Measurements from ENCODE around the gene ALPP.
"Not testable (repeated sequence)": the region's sequence is repeated elsewhere in the genome, so short reads cannot be mapped to it uniquely, and the experiment has no call there.

Gene ALPP

DNA sequence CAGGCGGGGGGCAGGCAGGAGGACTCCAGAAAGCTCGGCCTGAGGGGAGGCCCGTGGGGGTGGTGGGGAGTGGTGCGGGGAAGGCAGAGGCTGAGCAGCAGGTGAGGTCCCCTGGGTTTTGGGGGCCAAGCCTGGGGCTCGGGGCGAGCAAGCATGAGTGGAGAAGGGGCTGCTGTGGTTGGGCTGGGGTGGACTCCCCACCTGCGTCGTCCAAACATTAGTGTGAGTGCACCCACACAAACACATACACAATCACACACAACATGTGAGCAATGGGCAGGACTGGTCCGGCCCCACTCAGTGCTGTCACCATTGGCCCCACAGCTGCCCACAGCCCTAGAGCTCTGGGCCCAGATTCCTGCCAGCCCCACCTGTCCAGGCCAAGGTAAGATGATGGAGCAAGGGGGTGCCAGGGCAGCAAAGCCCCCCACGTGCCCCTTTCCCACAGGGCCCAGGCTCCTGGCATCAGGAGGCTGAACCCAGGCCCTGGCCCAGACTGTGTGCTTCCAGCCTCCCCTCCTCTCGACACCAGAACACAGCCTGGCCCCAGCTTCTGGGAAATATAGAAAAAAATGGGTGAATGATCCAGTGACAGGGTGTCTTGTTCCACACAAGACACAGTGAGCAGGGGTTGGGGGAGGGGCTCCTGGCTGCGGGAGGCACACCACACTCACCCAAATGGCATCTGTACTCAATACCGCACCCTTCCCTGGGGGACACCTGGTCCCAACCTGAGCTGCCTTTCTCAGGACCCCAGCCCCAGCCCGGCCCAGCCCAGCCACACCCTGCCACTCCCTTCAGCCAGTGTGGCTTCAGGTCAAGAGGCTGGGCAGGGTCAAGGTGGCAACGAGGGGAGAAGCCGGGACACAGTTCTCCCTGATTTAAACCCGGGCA lies 463 bp upstream of the ALPP start:
- no peak overlapping the region for H3K4me3 Mint-ChIP-seq
- H3K36me3 Mint-ChIP-seq (ENCODE audit: low read depth) = no peaks in the 10 kb centered on the region
- H3K9me3 Mint-ChIP-seq = no peaks in the 10 kb centered on the region
- no peak overlapping the region for H3K27ac Mint-ChIP-seq
- H3K4me1 Mint-ChIP-seq (ENCODE audit: low read depth) = no peaks in the 10 kb centered on the region
- peaks cover 5% of the 10 kb centered on the region for H3K27me3 Mint-ChIP-seq (ENCODE audit: low read depth)

DNA sequence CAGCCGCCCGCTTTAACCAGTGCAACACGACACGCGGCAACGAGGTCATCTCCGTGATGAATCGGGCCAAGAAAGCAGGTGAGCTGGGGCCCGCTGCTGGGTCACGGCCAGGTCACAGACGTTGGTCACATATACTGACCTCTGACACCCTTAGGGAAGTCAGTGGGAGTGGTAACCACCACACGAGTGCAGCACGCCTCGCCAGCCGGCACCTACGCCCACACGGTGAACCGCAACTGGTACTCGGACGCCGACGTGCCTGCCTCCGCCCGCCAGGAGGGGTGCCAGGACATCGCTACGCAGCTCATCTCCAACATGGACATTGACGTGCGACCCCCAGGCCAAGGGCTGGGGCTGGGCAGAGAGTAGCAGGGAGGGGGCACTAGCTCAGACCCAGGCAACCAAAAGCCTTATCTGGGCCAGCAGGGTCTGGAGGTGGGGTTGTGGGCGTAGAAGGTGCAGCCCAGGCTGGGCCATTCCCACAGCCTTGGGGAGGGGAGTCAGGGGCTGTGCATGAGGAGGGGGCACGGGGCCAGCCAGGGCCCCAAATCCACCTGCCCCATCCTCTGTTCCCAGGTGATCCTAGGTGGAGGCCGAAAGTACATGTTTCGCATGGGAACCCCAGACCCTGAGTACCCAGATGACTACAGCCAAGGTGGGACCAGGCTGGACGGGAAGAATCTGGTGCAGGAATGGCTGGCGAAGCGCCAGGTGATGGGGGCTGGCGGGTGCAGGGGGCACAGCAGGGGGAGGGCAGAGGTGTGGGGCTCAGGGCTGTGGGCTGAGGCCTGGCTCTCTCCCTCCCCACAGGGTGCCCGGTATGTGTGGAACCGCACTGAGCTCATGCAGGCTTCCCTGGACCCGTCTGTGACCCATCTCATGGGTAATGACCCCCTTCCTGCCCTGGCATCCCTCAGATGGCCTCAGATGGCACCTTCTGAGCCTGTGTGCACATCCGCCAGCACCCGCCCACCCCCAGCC lies 1.3 kb downstream of the ALPP start:
- peaks cover 23% of the 10 kb centered on the region for H3K27me3 Mint-ChIP-seq (ENCODE audit: low read depth)

DNA sequence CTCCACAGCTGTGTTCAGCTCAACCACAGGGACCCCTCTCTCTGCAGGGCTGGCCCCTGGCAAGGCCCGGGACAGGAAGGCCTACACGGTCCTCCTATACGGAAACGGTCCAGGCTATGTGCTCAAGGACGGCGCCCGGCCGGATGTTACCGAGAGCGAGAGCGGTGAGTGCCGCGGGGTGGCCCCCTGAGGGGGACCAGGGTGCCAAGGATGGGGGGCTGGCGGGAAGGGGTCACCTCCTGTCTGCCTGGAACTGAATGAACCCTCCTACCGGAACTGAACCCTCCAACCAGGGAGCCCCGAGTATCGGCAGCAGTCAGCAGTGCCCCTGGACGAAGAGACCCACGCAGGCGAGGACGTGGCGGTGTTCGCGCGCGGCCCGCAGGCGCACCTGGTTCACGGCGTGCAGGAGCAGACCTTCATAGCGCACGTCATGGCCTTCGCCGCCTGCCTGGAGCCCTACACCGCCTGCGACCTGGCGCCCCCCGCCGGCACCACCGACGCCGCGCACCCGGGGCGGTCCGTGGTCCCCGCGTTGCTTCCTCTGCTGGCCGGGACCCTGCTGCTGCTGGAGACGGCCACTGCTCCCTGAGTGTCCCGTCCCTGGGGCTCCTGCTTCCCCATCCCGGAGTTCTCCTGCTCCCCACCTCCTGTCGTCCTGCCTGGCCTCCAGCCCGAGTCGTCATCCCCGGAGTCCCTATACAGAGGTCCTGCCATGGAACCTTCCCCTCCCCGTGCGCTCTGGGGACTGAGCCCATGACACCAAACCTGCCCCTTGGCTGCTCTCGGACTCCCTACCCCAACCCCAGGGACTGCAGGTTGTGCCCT lies 2.9 kb downstream of the ALPP start:
- peaks cover 38% of the 10 kb centered on the region for H3K27me3 Mint-ChIP-seq (ENCODE audit: low read depth)
- not testable (repeated sequence) for H3K27ac Mint-ChIP-seq; H3K36me3 Mint-ChIP-seq (ENCODE audit: low read depth); H3K4me1 Mint-ChIP-seq (ENCODE audit: low read depth); H3K9me3 Mint-ChIP-seq; H3K4me3 Mint-ChIP-seq

More for the DNA sequence above, 1.3 kb downstream of the ALPP start:
- H3K36me3 Mint-ChIP-seq (ENCODE audit: low read depth); H3K4me3 Mint-ChIP-seq; H3K9me3 Mint-ChIP-seq; H3K4me1 Mint-ChIP-seq (ENCODE audit: low read depth); H3K27ac Mint-ChIP-seq: not testable (repeated sequence)

DNA sequence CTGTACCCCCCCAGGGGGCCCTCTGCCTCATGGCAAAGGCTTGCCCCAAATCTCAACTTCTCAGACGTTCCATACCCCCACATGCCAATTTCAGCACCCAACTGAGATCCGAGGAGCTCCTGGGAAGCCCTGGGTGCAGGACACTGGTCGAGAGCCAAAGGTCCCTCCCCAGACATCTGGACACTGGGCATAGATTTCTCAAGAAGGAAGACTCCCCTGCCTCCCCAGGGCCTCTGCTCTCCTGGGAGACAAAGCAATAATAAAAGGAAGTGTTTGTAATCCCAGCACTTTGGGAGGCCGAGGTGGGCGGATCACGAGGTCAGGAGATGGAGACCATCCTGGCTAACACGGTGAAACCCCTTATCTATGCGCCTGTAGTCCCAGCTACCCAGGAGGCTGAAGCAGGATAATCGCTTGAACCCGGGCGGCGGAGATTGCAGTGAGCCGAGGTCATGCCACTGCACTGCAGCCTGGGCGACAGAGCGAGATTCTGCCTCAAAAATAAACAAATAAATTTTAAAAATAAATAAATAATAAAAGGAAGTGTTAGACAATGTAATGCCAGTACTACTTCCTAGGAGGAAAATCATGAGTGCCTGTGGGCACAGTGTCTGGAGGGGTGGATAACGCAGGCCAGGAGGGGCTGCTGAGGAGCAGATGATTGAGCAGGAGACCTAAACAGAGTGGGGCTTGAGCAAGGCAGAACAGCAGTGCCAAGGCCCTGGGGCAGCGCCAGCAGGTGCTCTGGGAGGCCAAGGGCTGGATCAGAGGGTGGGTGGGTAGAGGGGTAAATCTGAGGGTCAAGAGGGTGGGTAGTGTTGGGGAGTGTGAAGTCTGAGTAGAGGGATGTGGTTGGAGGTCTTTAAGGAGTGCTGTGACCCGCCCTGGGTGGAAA lies 4.0 kb downstream of the ALPP start:
- H3K4me3 Mint-ChIP-seq = no peak overlapping the region
- H3K4me1 Mint-ChIP-seq (ENCODE audit: low read depth) = no peaks in the 10 kb centered on the region
- no peaks in the 10 kb centered on the region for H3K9me3 Mint-ChIP-seq
- no peak overlapping the region for H3K27ac Mint-ChIP-seq
- peaks cover 42% of the 10 kb centered on the region for H3K27me3 Mint-ChIP-seq (ENCODE audit: low read depth)
- H3K36me3 Mint-ChIP-seq (ENCODE audit: low read depth) = peaks cover 2% of the 10 kb centered on the region

DNA sequence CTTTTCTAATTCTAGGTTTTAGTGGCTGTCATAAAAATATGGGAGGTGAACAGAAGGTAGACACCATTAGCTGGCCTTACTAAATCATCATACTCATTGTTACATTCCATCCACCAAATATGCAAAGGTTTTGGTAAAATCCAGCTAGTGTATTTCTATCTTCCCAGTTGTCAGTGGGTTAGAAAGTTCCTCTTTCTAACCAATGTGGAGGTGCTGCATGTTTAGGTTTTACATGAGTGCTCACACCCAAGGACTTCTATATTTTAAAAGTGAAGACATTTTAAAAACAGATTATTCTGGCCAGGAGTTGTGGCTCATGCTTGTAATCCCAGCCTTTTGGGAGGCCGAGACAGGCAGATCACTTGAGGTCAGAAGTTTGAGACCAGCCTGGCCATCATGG lies 5.9 kb downstream of the ALPP start:
- H3K9me3 Mint-ChIP-seq = no peaks in the 10 kb centered on the region
- H3K27ac Mint-ChIP-seq = no peak overlapping the region
- H3K4me3 Mint-ChIP-seq = no peak overlapping the region
- H3K27me3 Mint-ChIP-seq (ENCODE audit: low read depth) = peaks cover 47% of the 10 kb centered on the region
- H3K4me1 Mint-ChIP-seq (ENCODE audit: low read depth) = no peaks in the 10 kb centered on the region
- H3K36me3 Mint-ChIP-seq (ENCODE audit: low read depth) = peaks cover 2% of the 10 kb centered on the region

DNA sequence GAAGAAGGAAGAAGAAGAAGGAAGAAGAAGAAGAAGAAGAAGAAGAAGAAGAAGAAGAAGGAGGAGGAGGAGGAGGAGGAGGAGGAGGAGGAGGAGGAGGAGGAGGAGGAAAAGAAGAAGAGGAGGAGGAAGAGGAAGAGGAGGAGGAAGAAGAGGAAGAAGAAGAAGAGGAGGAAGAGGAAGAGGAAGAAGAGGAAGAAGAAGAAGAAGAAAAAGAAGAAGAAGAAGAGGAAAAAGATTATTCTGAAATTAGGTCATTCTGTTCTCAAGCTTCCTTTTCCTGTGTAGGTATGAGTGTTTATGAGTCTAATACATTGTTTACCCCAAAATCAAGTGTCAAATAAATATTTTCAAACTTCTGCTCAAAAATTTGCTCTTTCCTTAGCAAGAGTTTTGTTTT lies 6.5 kb downstream of the ALPP start:
- H3K27me3 Mint-ChIP-seq (ENCODE audit: low read depth) = peaks cover 53% of the 10 kb centered on the region
- not testable (repeated sequence) for H3K4me3 Mint-ChIP-seq; H3K4me1 Mint-ChIP-seq (ENCODE audit: low read depth); H3K36me3 Mint-ChIP-seq (ENCODE audit: low read depth); H3K27ac Mint-ChIP-seq; H3K9me3 Mint-ChIP-seq

DNA sequence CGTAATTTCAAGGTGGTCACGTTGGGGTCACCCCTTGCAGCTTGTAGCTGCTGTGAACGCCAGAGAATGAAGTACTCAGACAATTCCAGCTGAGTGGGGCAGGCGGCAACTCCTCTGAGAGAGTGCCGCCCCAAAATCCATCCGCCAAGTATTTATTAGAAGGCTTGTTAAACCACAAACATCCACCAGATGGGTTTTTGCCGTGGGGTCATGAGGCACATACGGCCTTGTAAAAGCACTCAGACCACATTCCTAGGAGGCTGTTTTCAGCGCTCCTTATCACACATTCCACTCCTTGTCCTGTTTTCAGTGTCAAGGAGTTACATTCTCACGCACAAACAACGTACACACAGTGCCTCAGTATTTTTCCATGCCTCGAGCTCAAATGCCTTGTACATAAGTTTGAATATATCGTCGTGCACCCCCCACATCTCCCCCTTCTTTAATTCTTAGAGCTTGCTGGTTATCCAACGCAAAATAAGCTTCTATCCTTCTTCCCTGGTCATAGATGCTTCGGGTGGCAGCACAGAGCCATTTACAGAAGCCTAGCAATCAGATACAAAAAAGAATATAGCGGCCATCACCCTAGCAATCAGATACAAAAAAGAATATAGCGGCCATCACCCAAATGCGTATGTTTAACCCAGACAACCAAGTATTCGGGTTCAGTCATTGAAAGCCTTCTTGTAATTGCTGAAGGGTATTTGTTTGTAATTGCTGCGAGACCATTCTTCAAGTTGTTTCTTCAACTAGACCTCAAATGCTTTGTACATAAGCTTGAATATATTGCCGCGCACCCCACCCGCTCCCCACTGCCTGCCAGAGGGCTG lies 7.3 kb downstream of the ALPP start:
- peaks cover 58% of the 10 kb centered on the region for H3K27me3 Mint-ChIP-seq (ENCODE audit: low read depth)
- no peaks in the 10 kb centered on the region for H3K4me1 Mint-ChIP-seq (ENCODE audit: low read depth)
- H3K36me3 Mint-ChIP-seq (ENCODE audit: low read depth) = peaks cover 2% of the 10 kb centered on the region
- no peaks in the 10 kb centered on the region for H3K9me3 Mint-ChIP-seq
- no peak overlapping the region for H3K4me3 Mint-ChIP-seq
- no peak overlapping the region for H3K27ac Mint-ChIP-seq

DNA sequence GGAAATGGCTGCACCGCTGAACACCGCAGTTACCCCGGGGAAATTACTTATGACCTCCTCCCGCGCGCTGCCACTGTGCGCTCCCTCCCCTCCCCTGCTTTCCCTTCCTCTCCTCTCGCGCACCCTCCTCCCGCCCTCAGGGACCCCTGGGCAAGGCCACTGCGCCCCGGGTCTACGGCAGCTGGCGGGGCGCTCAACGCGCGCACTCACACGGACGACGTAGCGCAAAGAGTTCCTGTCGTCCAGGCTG lies 7.9 kb downstream of the ALPP start:
- Mint-ChIP-seq H3K27ac (no peak overlapping the region), H3K4me1 (ENCODE audit: low read depth) (no peaks in the 10 kb centered on the region), H3K4me3 (no peak overlapping the region), H3K36me3 (ENCODE audit: low read depth) (peaks cover 2% of the 10 kb centered on the region), H3K9me3 (no peaks in the 10 kb centered on the region), H3K27me3 (ENCODE audit: low read depth) (peaks cover 60% of the 10 kb centered on the region)

DNA sequence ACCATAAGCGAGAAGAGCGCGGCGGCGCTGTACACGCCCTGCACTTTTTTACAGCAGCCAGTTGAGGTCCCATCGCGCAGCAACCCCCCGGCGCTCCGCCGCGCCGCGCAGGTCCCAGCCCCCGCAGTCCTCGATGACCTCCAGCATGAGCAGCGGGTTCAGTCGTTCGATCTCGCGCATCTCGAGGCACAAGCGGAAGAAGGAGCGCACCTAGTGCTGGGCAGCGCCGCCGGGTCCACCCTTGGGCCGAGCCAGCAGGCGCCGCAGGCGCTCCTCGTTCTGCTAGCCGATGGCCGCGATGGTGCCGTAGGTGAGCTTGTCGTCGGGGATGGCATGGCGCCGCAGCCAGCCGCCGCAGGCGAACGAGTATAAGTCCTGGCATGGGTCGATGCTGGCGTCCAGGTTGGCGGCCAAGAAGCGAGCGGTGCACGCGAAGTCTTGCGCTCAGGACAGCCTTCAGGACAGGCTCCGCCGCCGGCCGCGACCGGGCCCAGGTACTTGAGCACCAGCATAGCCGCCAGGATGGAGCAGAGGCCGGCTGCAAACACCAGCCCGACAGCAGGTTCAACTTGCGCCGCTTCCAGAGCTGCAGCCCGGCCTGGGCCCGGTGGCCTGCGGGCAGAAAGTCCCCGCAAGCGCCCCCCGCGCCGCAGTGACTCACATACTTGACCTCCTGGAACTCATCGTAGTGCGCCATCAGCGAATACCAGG lies 8.3 kb downstream of the ALPP start:
- Mint-ChIP-seq H3K36me3 (ENCODE audit: low read depth) (peaks cover 2% of the 10 kb centered on the region), H3K27me3 (ENCODE audit: low read depth) (peaks cover 61% of the 10 kb centered on the region), H3K27ac (no peak overlapping the region), H3K9me3 (no peaks in the 10 kb centered on the region), H3K4me1 (ENCODE audit: low read depth) (no peaks in the 10 kb centered on the region), H3K4me3 (no peak overlapping the region)

DNA sequence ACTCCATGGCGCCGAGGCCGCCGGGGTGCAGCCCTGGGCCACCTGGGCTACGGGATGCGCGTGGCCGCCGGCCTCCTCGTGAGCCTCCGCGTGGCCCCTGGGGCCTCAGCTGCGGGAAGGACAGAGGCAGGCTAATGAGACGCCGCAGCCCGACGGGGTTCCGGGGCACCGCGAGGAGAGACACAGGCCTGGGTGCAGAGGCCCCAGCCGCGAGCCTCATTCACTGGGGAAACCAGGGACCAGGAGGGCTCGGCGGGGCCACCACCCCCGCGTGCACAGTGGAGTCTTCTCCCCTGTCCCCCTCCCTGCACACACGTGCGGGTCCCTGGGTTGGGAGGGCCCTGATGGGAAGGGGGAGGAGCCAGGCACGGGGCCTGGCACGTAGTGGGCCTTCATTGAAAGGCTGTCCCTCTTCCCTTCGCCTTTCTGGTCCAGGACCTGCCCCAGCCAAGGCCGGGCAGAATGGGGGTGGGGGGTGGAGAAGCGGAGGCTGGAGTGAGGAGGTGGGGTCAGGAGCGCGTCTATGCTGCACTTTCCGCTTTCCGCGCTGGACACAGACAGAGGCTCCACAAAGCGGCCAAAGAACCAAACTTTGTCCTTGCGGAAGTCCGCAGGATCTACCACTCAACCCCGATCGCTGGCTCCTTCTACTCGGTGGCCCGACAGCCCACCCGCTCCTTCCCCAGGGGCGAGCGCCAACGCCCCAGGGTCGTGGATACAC lies 9.1 kb downstream of the ALPP start:
- Mint-ChIP-seq H3K27me3 (ENCODE audit: low read depth) (peaks cover 64% of the 10 kb centered on the region), H3K4me1 (ENCODE audit: low read depth) (no peaks in the 10 kb centered on the region), H3K9me3 (no peaks in the 10 kb centered on the region), H3K36me3 (ENCODE audit: low read depth) (peaks cover 2% of the 10 kb centered on the region), H3K4me3 (no peak overlapping the region), H3K27ac (no peak overlapping the region)

DNA sequence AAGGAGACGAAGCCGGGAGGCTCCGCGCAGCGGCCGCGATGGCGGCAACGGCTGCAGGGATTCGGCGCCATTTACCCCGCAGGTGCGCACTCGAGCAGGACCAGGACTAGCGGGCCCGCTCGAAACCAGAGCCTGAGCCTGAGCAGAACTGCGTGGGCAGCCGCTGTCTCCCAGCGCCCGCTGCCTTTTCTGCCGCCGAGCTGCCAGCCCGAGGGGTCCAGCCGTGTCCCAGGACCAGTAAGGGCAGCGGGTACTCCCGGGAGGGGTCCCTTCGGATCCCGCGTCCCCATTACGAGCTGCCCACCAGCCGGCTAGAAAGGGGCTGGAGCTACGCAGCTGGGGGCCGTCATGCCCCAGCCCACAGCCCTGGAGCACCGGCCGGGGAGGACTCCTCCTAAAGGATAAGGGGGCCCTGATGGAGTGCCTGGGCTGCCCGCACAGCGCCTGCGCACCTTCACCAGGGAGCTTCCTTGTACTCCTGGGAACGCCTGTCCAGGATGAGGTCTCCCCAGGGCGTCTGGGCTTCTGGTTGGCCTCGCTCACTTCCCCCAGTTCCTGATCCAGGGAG lies 9.9 kb downstream of the ALPP start:
- Mint-ChIP-seq H3K27me3 (ENCODE audit: low read depth) (peaks cover 57% of the 10 kb centered on the region), H3K36me3 (ENCODE audit: low read depth) (peaks cover 2% of the 10 kb centered on the region), H3K4me3 (no peak overlapping the region), H3K9me3 (no peaks in the 10 kb centered on the region), H3K4me1 (ENCODE audit: low read depth) (no peaks in the 10 kb centered on the region), H3K27ac (no peak overlapping the region)

DNA sequence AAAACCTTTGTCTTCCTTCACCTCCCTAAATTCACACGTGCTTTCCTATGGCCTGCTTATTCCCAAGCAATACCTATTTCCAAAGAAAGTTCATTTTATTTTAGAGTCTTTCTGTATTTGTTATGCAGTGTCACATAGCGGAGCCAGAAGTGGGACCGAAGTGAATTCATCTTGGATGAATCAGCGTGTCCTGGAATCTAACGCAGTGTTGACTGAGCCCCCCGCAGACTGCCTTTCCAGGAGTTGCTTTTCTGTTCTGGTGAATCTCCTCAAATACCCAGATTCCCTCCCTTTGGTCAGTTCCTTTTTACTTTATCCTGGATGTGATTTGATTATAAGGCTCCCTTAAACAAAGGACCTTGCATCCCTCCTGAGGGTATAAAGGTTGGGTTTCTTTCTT lies 10.8 kb downstream of the ALPP start:
- H3K4me3 Mint-ChIP-seq = no peak overlapping the region
- no peaks in the 10 kb centered on the region for H3K4me1 Mint-ChIP-seq (ENCODE audit: low read depth)
- H3K27me3 Mint-ChIP-seq (ENCODE audit: low read depth) = peaks cover 52% of the 10 kb centered on the region
- H3K27ac Mint-ChIP-seq = no peak overlapping the region
- no peaks in the 10 kb centered on the region for H3K9me3 Mint-ChIP-seq
- H3K36me3 Mint-ChIP-seq (ENCODE audit: low read depth) = peaks cover 2% of the 10 kb centered on the region

Data from T-helper 1 cell treated with Interleukin-12 subunit alpha and Interleukin-12 subunit beta and Interleukin-4 antibody, amounts not matched to agents 30 μg/mL and 1 μg/mL, for 36 hours (primary cell).